ENCODE results near the gene TMEM37. TPM values are rescaled to one million over a fixed set of nuclear protein-coding genes. Genes with fewer than 3 reads are reported as not detected.

Gene TMEM37
- total RNA-seq, 1 donor from 2014 or later: 149 TPM

DNA sequence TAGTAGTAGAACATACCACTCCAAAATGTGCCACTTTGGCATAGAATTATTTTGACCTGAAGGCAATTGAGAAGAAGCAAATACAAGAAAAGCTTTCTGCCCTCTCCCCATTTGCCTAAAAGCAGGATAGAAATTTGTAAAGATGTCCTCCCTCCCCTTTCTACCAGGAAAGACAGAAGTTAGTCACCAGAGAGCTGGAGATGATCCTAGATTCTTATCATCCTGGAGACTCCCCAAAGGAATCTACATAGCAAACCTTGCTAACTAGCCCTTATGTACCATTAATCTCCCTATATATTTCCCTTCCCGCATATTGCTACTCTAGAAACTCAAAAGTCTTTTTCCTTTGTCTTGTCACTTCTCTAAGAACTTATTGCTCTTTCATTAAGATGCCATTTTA is 12.6 kb upstream of the TMEM37 start:
- no peak for DNase-seq (ENCODE audit: low spot score)

DNA sequence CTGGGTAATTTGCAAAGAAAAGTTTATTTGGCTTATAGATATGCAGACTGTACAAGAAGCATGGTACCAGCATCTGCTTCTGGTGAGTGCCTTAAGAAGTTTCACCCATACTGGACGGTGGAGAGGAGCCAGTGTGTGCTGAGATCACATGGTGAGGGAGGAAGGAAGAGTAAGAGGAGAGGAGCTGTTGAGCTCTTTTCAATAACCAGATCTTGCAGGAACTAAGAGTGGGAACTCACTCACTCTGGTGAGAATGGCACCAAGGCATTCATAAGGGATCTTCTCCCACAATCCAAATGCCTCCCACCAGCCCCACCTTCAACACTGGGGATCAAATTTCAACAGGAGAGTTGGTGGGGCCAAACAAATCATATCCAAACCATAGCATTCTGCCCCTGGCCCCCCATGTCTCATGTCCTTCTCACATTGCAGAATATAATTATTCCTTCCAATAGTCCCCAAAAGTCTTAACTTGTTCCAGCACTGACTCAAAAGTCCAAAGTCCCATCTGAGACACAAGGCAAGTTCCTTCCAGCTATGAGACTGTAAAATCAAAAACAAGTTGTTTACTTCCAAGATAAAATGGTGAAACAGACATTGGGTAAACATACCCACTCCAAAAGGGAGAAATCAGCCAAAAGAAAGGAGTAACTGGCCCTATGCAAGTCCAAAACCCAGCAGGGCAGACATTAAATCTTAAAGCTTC is 11.7 kb upstream of the TMEM37 start:
- no peak for DNase-seq (ENCODE audit: low spot score)

DNA sequence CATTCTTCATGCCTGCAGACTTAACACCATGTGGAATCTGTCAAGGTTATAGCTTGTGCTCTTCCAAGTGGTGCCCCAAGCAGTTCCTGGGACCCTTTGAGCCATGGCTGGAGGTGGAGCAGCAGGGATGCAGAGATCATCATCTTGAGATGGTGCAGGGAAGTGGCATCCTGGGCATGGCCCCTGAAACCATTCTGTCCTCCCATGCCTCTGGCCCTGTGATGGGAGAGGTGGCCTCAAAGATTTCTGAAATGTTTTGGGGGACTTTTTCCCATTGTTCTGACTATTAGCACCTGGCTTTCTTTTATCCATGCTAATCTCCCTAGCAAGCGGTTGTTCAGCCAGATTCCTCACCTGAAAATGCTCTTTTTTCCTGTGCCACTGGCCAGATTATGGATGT is 10.3 kb upstream of the TMEM37 start:
- DNase-seq (ENCODE audit: low spot score): no peak

DNA sequence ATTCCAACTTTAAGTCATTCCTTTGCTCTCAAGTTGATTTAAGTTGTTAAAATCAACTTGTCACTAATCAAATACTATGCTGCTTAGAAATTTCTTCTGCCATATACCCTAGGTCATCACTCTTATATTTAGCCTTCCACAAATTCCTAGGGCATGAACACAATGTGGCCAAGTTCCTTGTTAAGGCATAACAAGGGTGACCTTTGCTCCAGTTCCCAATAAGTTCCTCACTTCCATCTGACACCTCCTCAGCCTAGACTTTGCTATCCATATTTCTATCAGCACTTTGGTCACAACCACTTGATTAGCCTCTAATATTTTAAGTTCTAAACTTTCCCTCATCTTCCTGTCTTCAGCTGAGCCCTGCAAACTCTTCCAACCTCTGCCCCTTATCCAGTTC is 9.9 kb upstream of the TMEM37 start:
- no peak for DNase-seq (ENCODE audit: low spot score)

DNA sequence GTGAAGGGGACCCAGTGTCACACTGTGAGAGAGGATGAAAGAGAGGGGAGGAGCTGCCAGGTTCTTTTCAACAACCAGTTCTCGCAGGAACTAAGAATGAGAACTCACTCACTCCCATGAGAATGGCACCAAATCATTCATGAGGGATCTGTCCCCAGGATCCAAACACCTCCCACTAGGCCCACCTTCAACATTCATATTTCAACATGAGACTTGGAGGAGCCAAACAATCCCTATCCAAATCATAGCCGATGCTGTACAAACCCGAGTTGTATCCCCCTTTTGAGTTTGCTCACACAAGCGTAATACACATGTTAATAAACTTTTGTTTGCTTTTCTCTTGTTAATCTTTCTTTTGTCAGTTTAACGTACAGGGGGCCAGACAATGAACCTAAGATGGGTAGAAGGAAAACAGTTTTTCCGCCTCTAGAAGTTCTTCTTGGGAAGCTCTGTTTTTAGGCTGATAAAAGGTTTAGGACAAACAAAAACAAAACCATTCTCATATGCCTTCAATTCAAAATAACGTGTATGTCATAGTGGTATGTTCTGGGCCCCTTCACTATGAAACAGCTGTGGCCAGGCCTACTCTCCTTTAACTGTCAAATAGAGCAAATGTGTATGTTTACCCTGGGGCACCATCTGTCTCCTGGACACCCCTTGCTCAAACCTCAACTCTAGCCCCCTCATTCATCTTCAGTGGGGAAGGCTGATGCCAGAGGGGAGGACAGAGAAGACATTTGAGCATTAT is 9.1 kb upstream of the TMEM37 start:
- DNase-seq (ENCODE audit: low spot score): no peak

DNA sequence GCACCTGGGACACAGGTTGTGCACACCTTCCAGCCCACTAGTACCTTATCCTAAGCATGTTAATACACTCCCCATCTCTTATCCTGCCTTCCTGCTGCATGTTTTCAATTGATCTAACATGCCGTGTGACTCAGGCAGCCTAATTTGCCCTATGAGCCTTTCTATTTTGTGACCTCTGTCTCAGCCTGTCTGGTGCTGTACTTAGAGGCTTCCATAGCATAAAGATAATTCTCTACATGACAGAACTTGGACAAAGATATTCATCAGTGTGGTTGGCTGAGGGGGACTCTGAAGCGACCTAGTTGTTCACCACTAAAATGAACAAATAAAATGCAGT is 8.6 kb upstream of the TMEM37 start:
- DNase-seq (ENCODE audit: low spot score): no peak

DNA sequence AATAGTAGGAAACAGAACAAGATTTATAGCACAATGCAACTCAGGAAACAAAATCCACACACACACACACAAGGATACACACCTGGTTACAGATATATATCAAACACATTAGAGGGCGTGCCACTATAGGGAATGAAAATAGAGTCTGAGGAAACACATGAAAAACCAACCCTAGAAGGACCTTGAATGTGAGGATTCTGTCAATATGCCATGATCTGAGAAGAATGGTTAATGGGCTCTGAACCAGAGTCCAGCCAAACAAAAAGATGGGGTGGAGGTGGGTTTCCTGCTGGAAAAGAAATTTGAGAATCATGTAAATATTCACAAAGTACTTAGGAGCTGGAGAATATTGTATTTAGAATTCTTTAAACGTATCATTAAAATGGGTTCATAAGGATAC is 7.8 kb upstream of the TMEM37 start:
- no peak for DNase-seq (ENCODE audit: low spot score)

DNA sequence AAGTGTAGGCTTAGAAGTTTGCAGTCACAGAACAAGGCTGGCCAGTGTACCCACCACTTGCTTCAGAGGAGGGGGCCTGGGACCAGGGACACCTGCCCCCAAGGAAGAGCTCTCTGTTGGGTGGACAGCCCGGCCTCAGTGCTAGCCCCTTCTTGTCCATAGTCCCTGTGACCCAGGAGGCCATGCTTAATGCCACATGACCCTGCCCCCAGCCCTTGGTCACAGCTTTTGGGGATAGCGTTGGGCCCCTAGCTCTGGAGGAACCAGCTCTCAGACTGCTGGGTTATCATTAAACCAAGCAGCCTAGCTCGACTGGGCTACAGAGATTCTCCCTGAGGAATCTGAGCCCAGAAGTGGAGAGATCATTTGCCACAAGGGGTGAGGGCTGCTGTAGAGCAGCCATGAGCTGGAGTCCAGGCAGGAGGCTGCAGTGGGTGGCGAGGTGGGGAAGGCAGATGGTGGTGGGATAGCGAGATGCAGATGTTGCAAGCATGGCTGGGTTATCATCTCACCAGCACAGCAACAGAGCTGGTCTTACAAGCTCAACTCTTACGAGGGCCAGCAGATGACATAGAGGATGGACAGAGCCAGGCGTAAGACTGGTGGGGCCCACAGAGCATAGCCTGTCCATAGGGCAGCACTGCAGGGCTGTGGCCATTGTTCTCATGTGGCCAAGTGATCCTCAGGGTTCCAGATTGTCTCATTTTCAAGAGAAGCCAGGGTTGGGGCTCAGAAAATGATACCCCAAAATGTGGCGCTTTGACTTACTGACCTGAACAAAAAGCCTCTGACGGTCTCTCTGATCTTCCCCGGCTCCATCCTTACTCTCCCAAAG is 7.2 kb upstream of the TMEM37 start:
- DNase-seq (ENCODE audit: low spot score): no peak

DNA sequence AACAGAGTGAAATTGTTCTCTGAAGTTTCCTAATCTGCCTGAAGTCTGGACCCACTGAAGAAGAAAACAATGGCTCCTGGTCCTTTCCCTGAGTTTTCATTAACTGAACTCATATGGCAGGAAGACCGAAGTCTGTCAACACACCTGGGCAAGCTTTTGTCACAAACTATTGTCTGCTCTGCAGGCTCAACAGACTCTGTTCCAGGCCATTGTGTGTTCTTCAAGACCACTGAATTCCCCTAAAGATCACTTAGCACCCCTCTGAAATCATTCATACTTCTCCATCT is 6.6 kb upstream of the TMEM37 start:
- no peak for DNase-seq (ENCODE audit: low spot score)

DNA sequence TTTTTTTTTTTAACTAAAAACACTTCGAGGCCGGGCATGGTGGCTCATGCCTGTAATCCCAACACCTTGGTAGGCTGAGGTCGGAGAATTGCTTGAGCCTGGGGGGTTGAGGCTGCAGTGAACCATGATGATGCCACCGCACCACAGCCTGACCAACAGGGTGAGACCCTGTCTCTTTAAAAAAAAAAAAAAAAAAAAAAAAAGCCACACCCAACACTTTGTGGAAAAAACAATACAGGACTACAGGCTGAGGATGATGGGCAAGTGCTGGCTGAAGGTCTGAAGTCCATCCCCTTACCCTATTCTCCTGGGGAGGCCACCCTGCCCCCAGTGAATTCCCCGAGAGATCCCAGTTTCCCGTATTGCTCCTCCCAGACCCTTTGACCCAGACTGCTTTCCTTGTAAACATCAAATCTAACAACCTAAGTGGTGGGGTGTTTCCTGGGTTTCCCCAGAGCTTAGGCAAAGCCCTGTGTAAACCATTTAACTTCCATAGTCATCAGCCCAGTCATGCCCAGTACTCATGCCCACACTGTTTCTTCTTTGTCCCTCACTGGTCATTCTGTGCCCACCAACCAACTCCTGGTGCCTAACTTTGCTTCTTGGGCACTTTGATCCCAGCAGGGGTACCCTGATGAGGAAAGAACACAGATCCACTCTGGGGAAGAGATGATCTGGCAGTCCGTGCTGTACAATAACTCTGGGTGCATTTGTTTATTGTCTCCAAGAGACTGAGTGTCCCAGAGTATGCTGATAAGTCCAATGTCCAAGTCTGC is 5.8 kb upstream of the TMEM37 start:
- no peak for DNase-seq (ENCODE audit: low spot score)

DNA sequence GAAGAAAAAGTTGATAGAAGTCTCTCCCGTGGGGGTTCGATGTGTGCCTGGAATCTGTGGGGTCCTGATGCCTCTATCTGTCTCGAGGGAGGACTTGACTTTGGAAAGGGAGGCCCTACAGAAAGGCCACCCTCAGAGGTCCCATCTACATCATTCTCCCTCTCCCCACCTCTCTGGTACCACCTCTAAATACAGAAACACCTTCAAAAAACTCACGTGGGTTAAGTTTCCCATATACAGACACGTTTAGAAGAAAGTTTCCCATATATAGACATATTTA is 5.3 kb upstream of the TMEM37 start:
- DNase-seq (ENCODE audit: low spot score): no peak

DNA sequence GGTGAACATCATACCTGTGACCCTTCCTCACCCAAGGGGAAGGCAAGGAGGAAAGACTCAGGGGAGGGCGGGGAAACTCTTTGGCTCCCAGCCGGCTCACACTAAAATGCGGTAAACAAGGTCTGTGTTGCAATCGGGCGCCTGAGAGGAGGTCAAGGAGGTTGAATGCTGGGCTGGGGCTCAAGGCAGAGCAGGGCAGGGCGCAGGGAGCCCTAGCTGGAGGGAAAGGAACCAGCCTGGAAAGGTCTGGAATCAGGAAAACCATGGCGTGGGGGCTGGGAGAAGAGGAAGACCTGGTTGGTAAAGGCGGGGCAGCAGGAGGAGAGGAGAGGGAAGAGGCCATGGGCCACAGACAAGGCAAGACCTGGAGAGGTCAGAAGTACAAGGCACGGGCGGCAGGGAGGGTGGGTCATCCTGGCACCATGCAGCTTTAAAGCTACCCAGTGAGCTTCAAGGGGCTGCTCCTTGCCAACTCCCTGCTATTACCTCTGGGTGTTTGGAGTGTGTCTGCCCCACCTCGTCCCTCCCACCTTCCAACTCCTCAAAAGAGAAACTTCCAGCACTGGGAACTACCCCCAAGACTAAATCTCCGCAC is 4.8 kb upstream of the TMEM37 start:
- DNase-seq (ENCODE audit: low spot score): peak; percentile 87

DNA sequence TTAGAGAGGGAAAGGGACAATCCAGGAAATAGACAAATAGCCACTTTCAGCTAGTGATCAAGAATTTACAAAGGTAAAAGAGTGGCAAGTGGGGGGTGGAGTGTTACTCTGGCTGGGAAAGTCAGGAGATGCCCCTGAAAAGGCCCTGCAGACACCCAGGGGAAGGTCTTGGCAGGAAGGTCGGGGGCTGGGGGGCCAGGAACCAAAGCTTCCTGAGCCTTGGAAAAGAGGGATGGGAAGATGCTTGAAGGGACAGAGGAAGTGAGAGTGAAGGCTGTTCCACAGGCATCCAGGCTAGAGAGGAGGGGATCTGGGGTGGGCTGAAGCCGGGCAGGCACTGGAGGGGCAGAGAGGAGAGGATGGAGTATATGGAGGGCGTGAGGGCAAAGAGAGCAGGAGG is 3.9 kb upstream of the TMEM37 start:
- DNase-seq (ENCODE audit: low spot score): no peak

DNA sequence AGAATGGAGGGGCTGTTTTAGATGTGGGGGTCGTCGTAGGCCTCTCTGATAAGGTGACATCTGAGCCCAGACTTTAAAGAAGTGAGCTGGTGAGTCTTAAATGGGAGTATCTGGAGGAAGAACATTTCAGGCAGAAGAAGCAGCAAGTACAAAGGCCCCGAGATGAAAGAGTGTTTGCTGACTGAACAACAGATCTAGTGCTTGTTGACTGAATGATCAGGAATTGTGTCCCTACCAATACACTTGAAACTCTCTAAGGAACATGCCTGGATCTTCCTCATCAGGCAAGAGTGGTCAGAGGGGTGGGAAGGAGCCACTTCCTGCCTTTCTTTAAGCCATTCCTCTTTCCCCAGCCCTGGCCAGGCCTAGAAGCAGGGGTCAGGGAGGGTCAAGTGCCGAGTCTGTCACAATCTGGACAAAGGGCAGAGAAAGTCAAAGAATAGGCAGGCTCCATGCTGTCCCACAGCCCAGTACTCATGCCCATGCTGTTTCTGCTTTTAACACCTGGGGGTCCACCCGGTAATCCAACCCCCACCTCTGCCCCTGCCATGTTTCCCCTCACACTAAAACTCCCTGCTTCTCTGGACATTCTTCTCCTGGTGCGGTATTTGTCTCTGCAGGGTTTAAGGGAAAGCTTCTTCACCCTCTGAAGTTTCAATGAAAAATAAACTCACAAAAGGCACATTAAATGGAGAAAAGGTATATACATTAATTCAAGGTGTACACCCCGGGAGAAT is 3.0 kb upstream of the TMEM37 start:
- no peak for DNase-seq (ENCODE audit: low spot score)

DNA sequence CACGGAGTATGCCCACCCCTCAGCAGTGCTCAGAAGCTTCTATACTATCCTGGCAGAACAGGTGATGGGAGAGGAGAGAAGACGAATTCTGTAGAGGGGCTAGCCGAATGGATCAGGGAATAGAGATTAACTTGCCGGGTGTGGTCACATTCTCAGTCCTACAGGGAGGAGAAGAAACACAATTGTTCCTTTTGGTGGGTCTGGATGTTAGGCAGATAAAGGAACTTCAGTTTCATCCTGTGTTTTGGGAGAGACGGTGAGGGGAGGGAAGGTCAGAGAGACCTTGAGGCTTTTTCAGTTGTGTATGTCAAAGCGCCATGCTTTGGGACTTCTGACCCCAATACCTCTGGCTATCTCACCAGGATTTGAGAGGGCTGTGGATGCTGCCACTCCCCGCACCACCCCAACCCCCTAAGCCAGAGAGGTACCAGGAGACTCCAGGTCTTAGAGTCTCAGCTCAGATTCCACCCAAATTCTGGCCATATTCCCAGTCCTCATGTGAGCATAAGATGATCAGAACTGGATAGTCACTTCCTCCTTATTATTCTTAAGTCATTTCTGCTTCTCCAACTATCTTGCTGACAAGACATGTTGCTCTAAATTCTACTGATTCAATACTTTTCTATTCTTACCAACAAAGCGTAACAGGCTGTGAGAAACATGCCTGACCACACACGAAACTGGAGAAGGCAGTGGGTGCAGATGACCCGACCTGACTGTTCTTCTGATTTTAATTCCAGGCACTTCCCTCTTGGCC is 2.3 kb upstream of the TMEM37 start:
- peak; percentile 82 for DNase-seq (ENCODE audit: low spot score)

DNA sequence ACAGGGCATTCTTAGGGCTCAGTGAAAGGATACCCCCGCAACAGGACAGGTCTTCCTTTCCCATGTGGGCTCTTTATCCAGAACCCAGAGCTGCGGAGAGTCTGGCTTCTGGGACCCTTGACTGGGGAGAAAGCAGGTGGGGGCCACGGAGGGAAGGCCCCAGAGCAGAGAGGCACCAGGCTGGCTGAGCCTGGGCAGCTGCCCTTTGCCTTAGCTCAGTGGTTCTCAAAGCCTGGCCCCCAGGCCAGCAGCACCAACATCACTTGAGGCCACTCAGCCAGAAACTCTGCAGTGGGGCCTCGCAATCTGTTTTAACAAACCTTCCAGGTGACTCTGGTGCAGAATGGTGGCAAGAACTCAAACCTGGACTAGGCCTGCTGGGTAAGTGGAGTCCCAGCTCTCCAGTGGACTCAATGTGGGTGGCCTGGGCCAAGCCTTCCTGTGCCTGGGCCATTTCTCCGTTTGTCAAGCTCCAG is 1.6 kb upstream of the TMEM37 start:
- DNase-seq (ENCODE audit: low spot score): no peak

DNA sequence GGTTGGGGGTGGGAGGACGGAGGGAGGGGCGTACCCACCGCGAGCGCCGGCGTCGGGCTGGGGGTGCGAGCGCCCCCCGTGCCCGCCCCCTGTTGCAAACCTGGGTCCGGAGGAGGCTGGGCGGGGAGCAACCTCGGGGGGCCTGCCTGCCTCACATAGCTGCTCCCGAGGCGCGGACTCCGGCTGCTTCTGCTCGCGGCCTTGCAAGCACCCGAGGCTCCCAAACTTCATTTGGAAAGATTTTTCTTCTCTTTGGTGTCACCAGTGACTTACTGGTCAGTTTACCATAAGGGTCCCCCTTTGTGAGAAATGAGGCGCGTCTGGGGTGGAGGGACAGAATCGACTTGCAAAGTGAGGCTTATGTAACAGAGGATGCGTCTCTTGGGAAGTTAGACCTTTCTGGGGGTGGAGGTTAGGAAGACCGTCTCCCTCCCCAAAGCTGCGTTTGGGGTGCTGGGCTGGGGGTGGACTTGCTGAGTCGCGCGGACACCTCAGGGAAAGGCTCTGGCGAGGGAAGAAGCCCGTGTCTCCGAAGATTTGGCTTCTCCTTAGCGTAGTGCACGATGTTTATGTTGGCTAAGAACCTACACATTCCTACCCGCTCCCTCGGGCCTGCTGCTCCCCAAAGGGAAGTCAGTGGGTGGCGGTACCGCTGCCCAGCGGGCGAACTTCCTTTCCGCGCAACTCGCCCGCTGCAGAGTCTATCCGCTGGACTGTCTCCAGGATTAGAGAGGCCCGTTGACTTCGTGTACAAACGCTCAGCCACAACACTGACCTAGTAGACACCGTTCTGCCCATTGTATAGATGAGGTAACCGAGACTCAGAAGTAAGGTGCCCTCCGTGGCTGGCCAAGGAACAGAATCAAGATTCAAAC is 559 bp downstream of the TMEM37 start:
- peak; percentile 50 for DNase-seq (ENCODE audit: low spot score)

DNA sequence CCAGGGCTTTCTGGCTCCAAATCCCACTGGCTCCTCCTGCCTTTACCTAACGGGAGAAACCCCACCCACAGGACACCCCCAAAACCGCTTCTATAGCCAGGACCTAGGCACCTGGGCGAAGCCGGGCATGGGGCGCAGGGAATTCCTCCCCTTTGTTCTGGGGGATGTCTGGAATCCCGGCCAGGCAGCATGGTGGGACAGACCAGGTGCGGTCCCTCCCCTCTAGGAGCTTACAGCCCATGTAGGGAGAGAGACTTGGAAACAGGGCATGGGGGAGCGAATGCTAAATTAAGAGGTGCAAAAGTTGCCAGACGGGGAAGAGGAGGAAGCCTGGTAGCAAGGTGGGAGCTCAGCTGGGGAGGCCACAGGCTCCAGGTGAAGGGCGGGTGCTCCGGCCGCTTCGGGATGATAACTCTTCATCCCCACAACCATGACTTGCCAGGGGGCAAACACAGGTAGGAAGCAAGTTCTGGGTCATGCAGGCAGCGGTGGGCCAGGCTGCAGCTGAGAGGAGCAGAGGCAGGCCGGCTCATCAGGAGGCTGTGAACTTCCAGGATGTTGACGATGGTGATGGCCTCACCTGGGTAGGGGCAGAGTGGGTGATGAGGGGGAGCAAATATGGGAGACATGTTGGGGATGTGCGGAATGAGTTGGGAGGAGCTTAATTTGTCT is 1.3 kb downstream of the TMEM37 start:
- no peak for DNase-seq (ENCODE audit: low spot score)

Measured in mucosa of gallbladder (tissue), 1 donor.